HL-60 (cell line): Measurements from ENCODE around the gene PRKAR1B.

Source experiments
- POLR2AphosphoS5 ChIP-seq: IDR thresholded peaks from 2 replicates; pipeline ENCODE4 v1.6.1; 2012; ENCODE audit warnings: low read depth
- SPI1 ChIP-seq: IDR thresholded peaks from 2 replicates; pipeline ENCODE4 v1.6.1; 2012; ENCODE audit warnings: low read depth, mild to moderate bottlenecking, borderline replicate concordance
- TF ChIP-seq, protein P1 (sequence below): IDR thresholded peaks from one replicate; pipeline ENCODE4 v1.5.1; 2011; ENCODE audit warnings: low read length, control low read depth, inconsistent platforms; ENCODE audit not compliant: insufficient read depth
- TF ChIP-seq, protein P2 (sequence below): IDR thresholded peaks from 2 replicates; pipeline ENCODE4 v1.6.1; 2012; ENCODE audit warnings: low read depth; ENCODE audit not compliant: insufficient replicate concordance

DNA sequence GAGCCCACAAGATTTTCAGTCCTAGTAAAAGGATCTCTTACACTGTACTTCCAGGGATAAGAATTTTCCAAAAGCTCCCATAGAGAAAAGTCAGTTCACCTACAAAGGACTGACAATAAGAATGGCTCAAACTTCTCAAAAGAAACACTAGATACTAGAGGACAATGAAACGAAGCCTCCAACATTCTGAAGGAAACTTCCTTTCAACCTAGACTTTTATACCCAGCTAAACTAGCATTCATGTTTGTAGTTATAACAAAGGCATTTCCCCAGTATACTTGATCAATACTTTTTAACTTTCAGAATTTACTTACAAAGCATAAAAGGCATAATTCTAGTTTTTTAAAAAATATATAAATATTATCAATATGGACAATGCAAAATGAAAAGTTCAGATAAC lies 41.5 kb downstream of the PRKAR1B start:
- TF ChIP-seq, protein P1, sequence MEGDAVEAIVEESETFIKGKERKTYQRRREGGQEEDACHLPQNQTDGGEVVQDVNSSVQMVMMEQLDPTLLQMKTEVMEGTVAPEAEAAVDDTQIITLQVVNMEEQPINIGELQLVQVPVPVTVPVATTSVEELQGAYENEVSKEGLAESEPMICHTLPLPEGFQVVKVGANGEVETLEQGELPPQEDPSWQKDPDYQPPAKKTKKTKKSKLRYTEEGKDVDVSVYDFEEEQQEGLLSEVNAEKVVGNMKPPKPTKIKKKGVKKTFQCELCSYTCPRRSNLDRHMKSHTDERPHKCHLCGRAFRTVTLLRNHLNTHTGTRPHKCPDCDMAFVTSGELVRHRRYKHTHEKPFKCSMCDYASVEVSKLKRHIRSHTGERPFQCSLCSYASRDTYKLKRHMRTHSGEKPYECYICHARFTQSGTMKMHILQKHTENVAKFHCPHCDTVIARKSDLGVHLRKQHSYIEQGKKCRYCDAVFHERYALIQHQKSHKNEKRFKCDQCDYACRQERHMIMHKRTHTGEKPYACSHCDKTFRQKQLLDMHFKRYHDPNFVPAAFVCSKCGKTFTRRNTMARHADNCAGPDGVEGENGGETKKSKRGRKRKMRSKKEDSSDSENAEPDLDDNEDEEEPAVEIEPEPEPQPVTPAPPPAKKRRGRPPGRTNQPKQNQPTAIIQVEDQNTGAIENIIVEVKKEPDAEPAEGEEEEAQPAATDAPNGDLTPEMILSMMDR, result no peak
- TF ChIP-seq, protein P2, sequence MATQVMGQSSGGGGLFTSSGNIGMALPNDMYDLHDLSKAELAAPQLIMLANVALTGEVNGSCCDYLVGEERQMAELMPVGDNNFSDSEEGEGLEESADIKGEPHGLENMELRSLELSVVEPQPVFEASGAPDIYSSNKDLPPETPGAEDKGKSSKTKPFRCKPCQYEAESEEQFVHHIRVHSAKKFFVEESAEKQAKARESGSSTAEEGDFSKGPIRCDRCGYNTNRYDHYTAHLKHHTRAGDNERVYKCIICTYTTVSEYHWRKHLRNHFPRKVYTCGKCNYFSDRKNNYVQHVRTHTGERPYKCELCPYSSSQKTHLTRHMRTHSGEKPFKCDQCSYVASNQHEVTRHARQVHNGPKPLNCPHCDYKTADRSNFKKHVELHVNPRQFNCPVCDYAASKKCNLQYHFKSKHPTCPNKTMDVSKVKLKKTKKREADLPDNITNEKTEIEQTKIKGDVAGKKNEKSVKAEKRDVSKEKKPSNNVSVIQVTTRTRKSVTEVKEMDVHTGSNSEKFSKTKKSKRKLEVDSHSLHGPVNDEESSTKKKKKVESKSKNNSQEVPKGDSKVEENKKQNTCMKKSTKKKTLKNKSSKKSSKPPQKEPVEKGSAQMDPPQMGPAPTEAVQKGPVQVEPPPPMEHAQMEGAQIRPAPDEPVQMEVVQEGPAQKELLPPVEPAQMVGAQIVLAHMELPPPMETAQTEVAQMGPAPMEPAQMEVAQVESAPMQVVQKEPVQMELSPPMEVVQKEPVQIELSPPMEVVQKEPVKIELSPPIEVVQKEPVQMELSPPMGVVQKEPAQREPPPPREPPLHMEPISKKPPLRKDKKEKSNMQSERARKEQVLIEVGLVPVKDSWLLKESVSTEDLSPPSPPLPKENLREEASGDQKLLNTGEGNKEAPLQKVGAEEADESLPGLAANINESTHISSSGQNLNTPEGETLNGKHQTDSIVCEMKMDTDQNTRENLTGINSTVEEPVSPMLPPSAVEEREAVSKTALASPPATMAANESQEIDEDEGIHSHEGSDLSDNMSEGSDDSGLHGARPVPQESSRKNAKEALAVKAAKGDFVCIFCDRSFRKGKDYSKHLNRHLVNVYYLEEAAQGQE, result no peak
- TF ChIP-seq POLR2AphosphoS5, result no peak
- TF ChIP-seq SPI1, result no peak
